Activated CD8-positive, alpha-beta T cell treated with anti-CD3 and anti-CD28 coated beads for 36 hours (primary cell): ENCODE measurements around the gene RNASEH2B. TPM values are rescaled to one million over a fixed set of nuclear protein-coding genes. Genes with fewer than 3 reads are reported as not detected.

Source experiments
- ATAC-seq: fragments of 200-7000 bp; cut with Tn5 transposase; one replicate; pipeline ENCODE4 v1.10.0; 2021; ENCODE audit warnings: mild to moderate bottlenecking, moderate library complexity
- CTCF ChIA-PET: fragments of 350-600 bp; sonication (Branson Sonifier 250); formaldehyde crosslinking; loops from one replicate; lab custom pipeline; 2021; ENCODE audit warnings: antibody characterized with exemption; lab: Charles Lee
- POLR2A ChIA-PET: fragments of 350-600 bp; sonication (Branson Sonifier 250); formaldehyde crosslinking; loops from one replicate; lab custom pipeline; 2021; ENCODE audit warnings: antibody characterized with exemption; lab: Charles Lee
- DNase-seq: peaks from one replicate; pipeline ENCODE4 v3.0.0-alpha.2; 2020
- H3K27ac Mint-ChIP-seq: one replicate; pipeline ENCODE4 v1.8.0; 2021; ENCODE audit warnings: mild to moderate bottlenecking, mixed read lengths
- H3K27me3 Mint-ChIP-seq: one replicate; pipeline ENCODE4 v1.8.0; 2021; ENCODE audit warnings: mixed read lengths
- H3K36me3 Mint-ChIP-seq: one replicate; pipeline ENCODE4 v1.8.0; 2021; ENCODE audit warnings: low read depth, mixed read lengths
- H3K4me1 Mint-ChIP-seq: one replicate; pipeline ENCODE4 v1.8.0; 2021; ENCODE audit warnings: low read depth, mixed read lengths
- H3K4me3 Mint-ChIP-seq: one replicate; pipeline ENCODE4 v1.8.0; 2021; ENCODE audit warnings: mild to moderate bottlenecking, moderate library complexity, mixed read lengths
- H3K9me3 Mint-ChIP-seq: one replicate; pipeline ENCODE4 v1.8.0; 2021; ENCODE audit warnings: mixed read lengths
- intact Hi-C: fragments of 100-400 bp; cut with micrococcal nuclease; formaldehyde crosslinking; loops from one replicate; pipeline ENCODE4 v1.10.0; 2022
- total RNA-seq, 2 experiments: library from RNA; stranded (reverse); gene quantifications; one replicate each; pipeline ENCODE4 v1.2.3, GENCODE V29; 2021
- TF ChIP-seq, protein P1 (sequence below): fragments of 200-600 bp; IDR thresholded peaks from one replicate; pipeline ENCODE4 v1.8.0; 2022; ENCODE audit warnings: antibody characterized with exemption, mild to moderate bottlenecking

RNASEH2B gene
- total RNA-seq, 2 experiments from 2014 or later, result 63.5 to 69.4 TPM

DNA sequence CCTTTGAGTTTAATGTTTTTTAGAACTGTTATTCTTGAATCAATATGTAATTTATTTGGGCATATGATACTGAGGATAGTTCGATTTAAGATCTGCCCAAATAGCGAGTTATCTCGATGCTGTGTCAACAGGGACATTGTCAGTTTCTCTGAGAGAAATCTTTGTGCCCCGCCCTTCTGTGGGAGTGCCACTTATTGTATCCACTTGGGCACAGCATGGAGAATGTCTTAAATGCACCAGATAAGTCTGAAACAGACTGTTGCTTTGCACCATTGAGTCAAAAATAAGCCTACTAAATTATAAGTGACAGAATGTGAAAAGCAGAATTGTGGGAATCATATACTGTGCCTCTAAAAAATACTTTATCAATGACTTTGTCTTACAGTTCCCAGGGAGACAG is 45.6 kb downstream of the RNASEH2B start:
- Mint-ChIP-seq H3K4me3 (no peak overlapping the region), H3K27ac (no peak overlapping the region), H3K9me3 (no peaks in the 10 kb centered on the region), H3K36me3 (peaks cover 39% of the 10 kb centered on the region), H3K27me3 (no peaks in the 10 kb centered on the region), H3K4me1 (peaks cover 2% of the 10 kb centered on the region)
- POLR2A ChIA-PET, result no interaction called here
- TF ChIP-seq, protein P1, sequence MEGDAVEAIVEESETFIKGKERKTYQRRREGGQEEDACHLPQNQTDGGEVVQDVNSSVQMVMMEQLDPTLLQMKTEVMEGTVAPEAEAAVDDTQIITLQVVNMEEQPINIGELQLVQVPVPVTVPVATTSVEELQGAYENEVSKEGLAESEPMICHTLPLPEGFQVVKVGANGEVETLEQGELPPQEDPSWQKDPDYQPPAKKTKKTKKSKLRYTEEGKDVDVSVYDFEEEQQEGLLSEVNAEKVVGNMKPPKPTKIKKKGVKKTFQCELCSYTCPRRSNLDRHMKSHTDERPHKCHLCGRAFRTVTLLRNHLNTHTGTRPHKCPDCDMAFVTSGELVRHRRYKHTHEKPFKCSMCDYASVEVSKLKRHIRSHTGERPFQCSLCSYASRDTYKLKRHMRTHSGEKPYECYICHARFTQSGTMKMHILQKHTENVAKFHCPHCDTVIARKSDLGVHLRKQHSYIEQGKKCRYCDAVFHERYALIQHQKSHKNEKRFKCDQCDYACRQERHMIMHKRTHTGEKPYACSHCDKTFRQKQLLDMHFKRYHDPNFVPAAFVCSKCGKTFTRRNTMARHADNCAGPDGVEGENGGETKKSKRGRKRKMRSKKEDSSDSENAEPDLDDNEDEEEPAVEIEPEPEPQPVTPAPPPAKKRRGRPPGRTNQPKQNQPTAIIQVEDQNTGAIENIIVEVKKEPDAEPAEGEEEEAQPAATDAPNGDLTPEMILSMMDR, result no peak
- intact Hi-C loops, result no loop called here
- CTCF ChIA-PET, result no interaction called here
- no peak for ATAC-seq
- no peak for DNase-seq

DNA sequence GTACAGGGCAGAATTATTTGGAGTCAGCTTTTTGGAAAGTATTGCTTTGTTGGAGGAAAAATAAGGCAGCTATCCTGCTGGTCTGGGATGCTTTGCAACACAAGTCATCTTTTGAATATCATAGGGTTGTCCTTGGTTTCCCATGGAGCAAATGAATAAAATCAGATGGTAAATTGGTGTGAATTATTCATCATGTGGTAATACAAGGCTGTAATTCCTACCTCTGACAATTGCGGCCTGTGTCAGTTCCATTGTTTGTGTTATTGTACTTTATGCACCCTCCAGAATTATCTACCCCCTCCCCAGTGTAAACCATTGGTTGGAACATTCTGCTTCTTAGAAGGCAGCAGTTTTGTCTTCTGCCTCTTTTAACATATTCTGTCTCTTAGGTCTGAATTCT is 46.2 kb downstream of the RNASEH2B start:
- POLR2A ChIA-PET, result no interaction called here

DNA sequence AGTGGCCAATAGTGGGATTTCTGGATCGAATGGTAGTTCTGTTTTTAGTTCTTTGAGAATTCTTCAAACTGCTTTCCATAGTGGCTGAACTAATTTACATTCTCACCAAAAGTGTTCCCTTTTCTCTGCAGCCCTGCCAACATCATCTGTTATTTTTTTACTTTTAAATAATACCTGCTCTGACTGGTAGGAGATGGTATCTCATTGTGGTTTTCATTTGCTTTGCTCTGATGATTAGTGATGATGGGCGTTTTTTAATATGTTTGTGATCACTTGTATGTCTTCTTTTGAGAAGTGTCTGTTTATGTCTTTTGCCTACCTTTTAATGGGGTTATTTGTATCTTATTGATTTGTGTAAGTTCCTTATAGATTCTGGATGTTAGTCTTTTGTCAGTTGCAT is 48.0 kb downstream of the RNASEH2B start:
- ATAC-seq (no peak), DNase-seq (no peak)
- Mint-ChIP-seq H3K4me1 (peaks cover 2% of the 10 kb centered on the region), H3K27me3 (no peaks in the 10 kb centered on the region), H3K9me3 (no peaks in the 10 kb centered on the region), H3K4me3 (no peak overlapping the region), H3K27ac (no peak overlapping the region), H3K36me3 (peaks cover 44% of the 10 kb centered on the region)
- CTCF ChIA-PET, result interaction anchor here (1.1 kb wide), 1 partner anchor 44 kb away, joined by 4 read pairs; no protein-coding TSS in a partner anchor
- POLR2A ChIA-PET, result no interaction called here
- intact Hi-C loops, result no loop called here
- TF ChIP-seq, protein P1, result no peak

More for the DNA sequence above, 46.2 kb downstream of the RNASEH2B start:
- Mint-ChIP-seq H3K27me3 (no peaks in the 10 kb centered on the region), H3K9me3 (no peaks in the 10 kb centered on the region), H3K27ac (no peak overlapping the region), H3K4me1 (peaks cover 2% of the 10 kb centered on the region), H3K4me3 (no peak overlapping the region), H3K36me3 (peaks cover 37% of the 10 kb centered on the region)
- TF ChIP-seq, protein P1, result no peak
- CTCF ChIA-PET, result no interaction called here
- intact Hi-C loops, result no loop called here
- DNase-seq (no peak), ATAC-seq (no peak)

DNA sequence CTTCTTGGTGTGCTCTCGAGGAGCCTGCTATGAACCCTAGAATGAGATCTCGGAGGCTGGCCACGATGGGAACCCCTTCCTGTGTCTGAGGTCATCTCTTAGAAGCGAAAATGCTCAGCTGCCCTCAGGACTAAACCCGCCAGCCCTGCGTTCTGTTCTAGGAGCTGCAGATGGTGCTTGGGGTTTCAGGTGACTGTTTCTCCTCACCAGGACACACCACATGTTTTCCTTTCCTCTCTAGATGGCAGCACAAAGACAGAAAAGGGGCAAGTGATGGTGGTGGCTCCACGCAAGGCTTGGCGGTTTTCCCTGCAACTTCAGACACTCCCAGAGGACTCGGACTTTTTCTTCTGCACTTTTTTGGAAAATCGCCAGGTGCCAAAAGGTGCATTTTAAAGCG is 60.1 kb downstream of the RNASEH2B start:
- Mint-ChIP-seq H3K9me3 (no peaks in the 10 kb centered on the region), H3K4me1 (no peaks in the 10 kb centered on the region), H3K27me3 (no peaks in the 10 kb centered on the region), H3K36me3 (peaks cover 35% of the 10 kb centered on the region), H3K27ac (no peak overlapping the region), H3K4me3 (no peak overlapping the region)
- DNase-seq, result peak; percentile 5
- POLR2A ChIA-PET, result no interaction called here
- TF ChIP-seq, protein P1, result no peak
- CTCF ChIA-PET, result interaction anchor here (2.4 kb wide), 1 partner anchor 58 kb away, joined by 6 read pairs; no protein-coding TSS in a partner anchor
- intact Hi-C loops, result no loop called here
- no peak for ATAC-seq

DNA sequence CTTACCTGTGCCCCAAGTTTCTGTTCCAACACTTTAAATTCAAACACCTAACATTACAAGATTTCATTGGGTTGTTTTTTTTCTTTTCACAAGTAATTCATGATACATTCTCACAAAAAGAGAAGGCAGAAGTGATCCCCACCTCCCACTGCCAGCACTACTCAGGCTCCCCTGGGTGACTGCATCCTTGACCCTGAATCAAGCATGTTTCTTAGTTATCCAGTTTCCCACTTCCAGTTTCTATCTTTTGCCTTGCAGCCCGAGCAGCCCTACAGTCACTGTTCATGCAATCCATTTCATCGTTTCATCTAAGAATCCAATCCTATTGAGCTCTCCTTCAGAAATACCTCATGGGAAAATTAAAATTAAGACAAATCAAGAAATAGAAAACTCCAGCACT is 61.4 kb downstream of the RNASEH2B start:
- no peaks in the 10 kb centered on the region for H3K4me1 Mint-ChIP-seq
- TF ChIP-seq, protein P1, result no peak
- DNase-seq (no peak), ATAC-seq (no peak)
- ChIA-PET CTCF (no interaction called here), POLR2A (no interaction called here)
- H3K36me3 Mint-ChIP-seq, result peaks cover 37% of the 10 kb centered on the region
- no peaks in the 10 kb centered on the region for H3K27me3 Mint-ChIP-seq
- H3K9me3 Mint-ChIP-seq, result no peaks in the 10 kb centered on the region
- H3K27ac Mint-ChIP-seq, result no peak overlapping the region
- H3K4me3 Mint-ChIP-seq, result no peak overlapping the region
- intact Hi-C loops, result no loop called here
